ENCODE data around the gene DGKH.
"Not testable (repeated sequence)": the region's sequence is repeated elsewhere in the genome, so short reads cannot be mapped to it uniquely, and the experiment has no call there.

Gene DGKH

DNA sequence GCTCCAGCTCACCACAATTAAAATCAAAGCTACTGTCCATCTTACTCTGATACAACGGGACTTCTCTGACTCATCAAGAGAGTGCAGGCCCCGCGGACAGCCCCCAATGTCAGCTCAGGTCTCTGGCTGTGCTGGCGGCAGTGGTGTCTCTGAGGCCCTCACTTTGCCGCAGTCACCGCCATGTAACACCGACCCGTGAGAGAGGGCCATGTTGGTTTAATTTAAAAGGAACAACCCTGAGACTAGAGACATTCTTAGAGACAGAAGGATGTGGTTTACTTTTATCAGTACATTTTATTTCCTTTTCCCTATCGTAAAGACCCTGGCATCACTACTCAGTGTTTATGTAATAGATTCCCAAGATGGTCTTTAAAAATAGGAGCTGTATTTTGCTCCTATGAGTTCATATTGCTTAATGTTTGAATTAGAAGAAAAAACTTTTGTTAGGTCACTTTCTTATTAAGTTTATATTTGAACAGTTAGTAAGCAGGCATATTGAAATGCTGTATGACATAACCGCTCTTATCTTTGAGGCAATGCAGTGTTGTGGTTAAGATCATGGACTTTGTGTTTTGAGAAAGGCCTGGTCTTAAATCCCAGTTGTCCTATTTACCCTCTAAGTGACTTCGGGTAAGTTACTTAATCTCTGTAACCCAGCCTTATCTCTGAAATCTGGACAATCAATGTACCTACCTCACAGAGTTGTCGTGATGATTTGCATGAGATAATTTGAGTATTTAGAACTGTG is 23.4 kb downstream of the DGKH start:
- DNase-seq (ENCODE audit: low read depth in 2 of 3, low spot score in 1 of 3): no peak

- no peak for DNase-seq (ENCODE audit: low read depth in 2 of 3, low spot score in 1 of 3)
Measured at GRCh38 chr13:42073683-42074082, 25.2 kb downstream of the DGKH start.

GRCh38 chr13:42075517-42075916 is 27.1 kb downstream of the DGKH start:
- no peak for DNase-seq (ENCODE audit: low read depth in 2 of 3, low spot score in 1 of 3)

DNA sequence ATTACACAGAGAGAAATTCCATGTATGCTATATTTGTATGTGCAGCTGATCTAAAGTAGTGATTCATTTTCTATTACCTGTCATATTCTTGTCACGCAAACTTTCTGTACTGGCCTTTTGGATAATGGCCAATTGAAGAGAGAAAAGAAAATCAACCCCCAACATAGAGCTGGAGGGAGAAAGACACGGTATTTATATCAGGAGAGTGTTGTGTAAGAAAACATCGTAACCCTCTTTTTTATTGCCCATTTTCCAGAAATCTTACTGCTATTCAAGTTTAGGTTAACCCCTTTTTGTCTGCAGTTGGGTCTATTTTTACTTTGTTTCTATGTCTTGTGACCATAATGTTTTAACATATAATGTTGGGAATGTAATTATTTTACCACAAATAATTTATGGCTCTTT is 27.9 kb downstream of the DGKH start:
- no peak for DNase-seq (ENCODE audit: low read depth in 2 of 3, low spot score in 1 of 3)

- no peak for DNase-seq (ENCODE audit: low read depth in 2 of 3, low spot score in 1 of 3)
Measured at GRCh38 chr13:42078128-42078808, 29.8 kb downstream of the DGKH start.

DNA sequence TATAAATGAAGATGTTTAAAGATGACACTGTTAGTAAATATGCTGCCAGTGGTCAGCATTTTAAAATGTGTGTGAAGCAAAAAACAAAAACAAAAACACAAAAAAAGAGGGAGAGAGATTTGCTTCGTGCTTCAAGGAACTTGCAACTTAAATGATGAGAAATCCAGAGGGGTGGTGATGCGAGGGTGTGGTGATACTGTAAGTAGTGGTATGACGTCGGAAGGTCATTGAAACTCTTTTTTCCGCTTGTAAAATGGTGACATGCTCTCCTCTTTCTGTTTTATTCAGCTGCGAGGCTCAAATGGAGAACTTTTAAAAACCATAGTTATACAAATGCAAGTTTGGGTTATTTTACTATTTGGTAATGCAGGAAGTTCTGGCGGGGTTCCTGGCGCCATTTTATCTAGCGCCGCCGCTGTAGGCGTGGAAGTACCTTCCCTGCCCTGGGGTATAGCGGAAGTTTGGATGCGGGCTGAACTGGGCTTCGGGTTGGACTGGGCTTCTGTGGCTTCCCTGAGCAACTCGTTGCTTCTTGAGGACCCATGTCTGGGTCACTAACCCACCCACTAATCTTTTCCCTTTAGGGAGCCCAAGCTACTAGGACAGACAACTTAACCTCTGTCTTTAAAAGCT is 34.8 kb downstream of the DGKH start:
- DNase-seq (ENCODE audit: low read depth in 2 of 3, low spot score in 1 of 3): peak in 1 of 3 donors; percentile 6

DNA sequence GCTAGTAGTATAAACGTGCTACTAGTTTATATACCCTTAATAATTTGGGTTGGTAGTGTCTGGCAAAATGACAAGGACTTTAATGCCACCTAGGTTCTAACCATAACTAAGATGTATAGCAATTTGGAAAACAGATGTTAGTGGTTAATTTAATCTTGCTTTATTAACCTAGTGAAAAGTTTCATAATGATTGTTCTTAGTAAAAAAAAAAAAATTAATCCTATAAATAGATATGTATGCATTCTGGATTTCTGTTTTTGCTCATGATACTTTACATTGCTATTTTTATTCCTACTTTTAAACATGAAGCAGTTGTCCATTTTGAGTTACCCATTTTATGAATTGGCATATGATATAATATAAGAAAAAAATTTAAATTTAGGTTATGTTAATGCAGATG is 36.3 kb downstream of the DGKH start:
- no peak for DNase-seq (ENCODE audit: low read depth in 2 of 3, low spot score in 1 of 3)

DNA sequence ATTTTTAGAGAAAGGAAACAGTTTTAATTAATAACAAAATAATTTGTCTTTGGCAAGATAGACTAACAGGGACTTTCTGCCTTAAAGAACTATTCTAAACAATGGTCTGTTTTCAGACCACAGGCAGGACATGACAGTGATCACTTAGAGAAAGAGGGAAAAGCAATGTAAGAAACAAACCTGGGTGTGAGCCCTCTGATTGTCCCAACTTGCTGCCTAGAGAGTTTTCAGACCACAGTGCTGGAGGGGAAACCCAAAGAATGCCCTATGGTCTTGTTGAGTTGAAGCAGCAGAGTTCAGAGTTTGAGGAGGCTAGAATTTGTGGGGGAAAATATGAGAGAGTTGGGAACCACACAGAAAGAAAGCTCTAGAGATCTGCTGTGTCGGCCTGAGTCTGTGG is 38.1 kb downstream of the DGKH start:
- DNase-seq (ENCODE audit: low read depth in 2 of 3, low spot score in 1 of 3): no peak

DNA sequence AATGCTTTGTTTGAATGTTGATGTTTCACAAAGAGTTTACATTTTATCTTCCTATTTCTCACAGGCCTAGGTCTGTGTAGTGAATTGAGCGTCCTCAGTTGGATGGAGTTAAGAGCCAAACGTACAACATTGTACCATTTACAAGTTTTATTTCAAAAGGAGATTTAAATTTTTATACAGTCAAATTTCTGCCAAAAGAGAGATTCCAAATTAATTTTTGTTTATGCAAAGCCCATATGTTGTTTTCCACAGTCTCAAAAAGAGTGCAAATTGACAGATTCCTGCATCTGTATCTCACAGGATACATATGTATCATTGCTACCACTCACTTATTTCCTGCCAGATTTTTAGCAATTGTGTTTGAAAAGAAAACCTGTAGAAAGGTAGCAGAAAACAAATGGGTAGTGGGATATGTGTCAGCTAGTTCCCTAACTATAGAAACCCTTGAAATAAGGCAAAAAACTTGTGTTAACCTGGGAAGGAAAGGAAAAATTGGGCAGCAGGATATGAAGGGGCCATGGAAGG is 46.1 kb downstream of the DGKH start:
- no peak for DNase-seq (ENCODE audit: low read depth in 2 of 3, low spot score in 1 of 3)

DNA sequence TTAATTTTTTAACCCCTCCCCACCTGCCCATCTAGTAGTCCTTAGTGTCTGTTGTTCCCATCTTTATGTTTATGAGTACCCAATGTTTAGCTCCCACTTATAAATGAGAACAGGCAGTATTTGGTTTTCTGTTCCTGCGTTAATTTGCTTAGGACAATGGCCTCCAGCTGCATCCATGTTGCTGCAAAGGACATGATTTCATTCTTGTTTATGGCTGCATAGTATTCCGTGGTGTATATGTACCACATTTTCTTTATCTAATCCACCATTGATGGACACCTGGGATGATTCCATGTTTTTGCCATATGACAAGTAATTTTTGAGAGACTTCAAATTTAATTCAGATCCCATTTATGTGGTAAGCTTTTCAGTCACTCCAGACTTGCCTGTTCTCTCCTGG is 47.8 kb downstream of the DGKH start:
- not testable (repeated sequence) for DNase-seq (ENCODE audit: low read depth in 2 of 3, low spot score in 1 of 3)

DNA sequence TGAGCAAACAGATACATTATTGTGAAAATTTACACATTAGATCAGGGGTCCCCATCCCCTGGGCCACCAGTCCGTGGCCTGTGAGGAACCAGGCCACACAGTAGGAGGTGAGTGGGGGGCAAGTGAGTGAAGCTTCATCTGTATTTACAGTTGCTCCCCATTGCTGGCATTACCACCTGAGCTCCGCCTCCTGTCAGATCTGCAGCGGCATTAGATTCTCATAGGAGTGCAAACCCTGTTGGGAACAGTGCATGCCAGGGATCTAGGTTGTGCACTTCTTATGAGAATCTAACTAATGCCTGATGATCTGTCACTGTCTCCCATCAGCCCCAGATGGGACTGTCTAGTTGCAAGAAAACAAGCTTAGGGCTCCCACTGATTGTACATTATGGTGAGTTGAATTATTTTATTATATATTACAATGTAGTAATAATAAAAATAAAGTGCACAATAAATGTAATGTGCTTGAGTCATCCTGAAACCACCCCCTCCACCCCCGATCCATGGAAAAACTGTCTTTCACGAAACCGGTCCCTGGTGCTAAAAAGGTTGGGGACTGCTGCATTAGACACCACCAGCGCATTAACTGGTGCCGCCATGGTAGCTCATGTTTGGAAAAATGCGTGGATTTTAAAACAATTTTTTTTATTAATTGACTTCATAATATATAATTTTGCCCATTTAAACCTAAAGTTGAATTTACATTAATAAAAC is 51.7 kb downstream of the DGKH start:
- no peak for DNase-seq (ENCODE audit: low read depth in 2 of 3, low spot score in 1 of 3)

GRCh38 chr13:42100960-42101359 is 52.5 kb downstream of the DGKH start:
- DNase-seq (ENCODE audit: low read depth in 2 of 3, low spot score in 1 of 3): no peak

GRCh38 chr13:42101821-42102585 is 53.6 kb downstream of the DGKH start:
- no peak for DNase-seq (ENCODE audit: low read depth in 2 of 3, low spot score in 1 of 3)

GRCh38 chr13:42102961-42103865 is 54.8 kb downstream of the DGKH start:
- no peak for DNase-seq (ENCODE audit: low read depth in 2 of 3, low spot score in 1 of 3)

DNA sequence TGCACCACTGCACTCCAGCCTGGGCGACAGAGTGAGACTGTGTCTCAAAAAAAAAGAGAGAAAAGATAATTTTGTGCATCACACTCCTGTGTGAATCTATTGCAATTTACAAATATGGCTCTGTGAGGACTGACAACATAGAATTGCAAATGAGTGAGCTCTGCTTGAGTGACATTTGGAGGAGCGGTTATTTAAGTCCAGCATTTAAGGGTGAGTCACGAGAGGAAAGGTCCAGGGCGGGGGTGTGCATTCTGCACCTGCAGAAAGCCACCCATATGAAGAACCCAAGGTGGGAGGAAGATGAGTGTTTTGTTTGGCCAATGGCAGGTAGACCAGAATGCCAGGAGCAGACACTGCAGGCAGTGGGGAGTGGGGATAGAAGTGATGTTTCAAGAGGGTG is 58.5 kb downstream of the DGKH start:
- DNase-seq (ENCODE audit: low read depth in 2 of 3, low spot score in 1 of 3): no peak

- DNase-seq (ENCODE audit: low read depth in 2 of 3, low spot score in 1 of 3): no peak
Measured at GRCh38 chr13:42107421-42107820, 59.0 kb downstream of the DGKH start.

GRCh38 chr13:42108217-42108616 is 59.8 kb downstream of the DGKH start:
- no peak for DNase-seq (ENCODE audit: low read depth in 2 of 3, low spot score in 1 of 3)

GRCh38 chr13:42109957-42110356 is 61.5 kb downstream of the DGKH start:
- DNase-seq (ENCODE audit: low read depth in 2 of 3, low spot score in 1 of 3): no peak

DNA sequence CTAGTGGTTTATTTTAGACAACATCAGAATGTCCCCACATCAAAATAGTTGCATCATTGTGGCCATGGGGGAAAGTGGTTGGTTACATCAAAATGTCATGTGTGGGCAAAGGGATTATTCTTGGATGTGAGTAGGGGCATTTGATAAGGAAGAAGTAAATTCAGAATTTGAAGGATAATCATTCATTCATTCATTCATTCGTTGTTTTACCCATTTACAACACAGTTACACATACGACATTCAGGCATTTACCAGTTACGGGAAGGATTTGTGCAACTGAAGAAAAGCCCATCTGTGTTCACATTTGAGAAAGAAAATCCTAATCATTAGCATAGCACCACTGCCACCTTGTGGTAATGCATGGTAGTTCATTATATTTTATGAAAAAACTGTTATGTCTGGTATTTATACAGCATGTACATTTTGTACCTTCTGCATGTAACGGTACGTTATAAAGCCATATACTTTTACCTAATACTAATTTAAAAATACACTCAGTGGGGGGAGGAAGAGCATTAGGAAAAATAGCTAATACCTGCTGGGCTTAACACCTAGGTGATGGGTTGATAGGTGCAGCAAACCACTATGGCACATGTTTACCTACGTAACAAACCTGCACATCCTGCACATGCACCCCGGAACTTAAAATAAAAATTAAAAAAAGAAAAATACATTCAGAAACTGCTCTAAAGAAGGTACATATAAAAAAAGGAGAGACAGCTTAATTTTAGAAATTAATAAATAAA is 62.1 kb downstream of the DGKH start:
- peak in 1 of 3 donors; percentile 70 for DNase-seq (ENCODE audit: low read depth in 2 of 3, low spot score in 1 of 3)

Data from stimulated activated CD4-positive, alpha-beta T cell treated with anti-CD3 and anti-CD28 coated beads, Interleukin-12 subunit alpha, Interleukin-12 subunit beta, amount 100 ng/mL, for 48 hours (primary cell).